DND-41 (cell line): ENCODE measurements around the gene IL1RL2.

Experiments used
- ATAC-seq: fragments of 200-7000 bp; cut with Tn5 transposase; 3 replicates; pipeline ENCODE4 v1.9.1; 2021; ENCODE audit warnings: low read depth; ENCODE audit not compliant: insufficient read depth
- DNase-seq: peaks from one replicate; pipeline ENCODE4 v3.0.0-alpha.2; 2020
- H2AFZ ChIP-seq: 2 replicates; pipeline ENCODE4 v1.6.0; 2012; ENCODE audit warnings: low read depth, low read length
- H3K27ac ChIP-seq: 2 replicates; pipeline ENCODE4 v1.5.1; 2012; ENCODE audit warnings: low read length, inconsistent platforms
- H3K27me3 ChIP-seq: fragments of 200-600 bp; sonication (generic); 2 replicates; pipeline ENCODE4 v1.6.0; 2012; ENCODE audit warnings: low read length, mild to moderate bottlenecking, inconsistent platforms; ENCODE audit not compliant: insufficient read depth, poor library complexity
- H3K36me3 ChIP-seq: 2 replicates; pipeline ENCODE4 v1.5.1; 2012; ENCODE audit warnings: low read length, inconsistent platforms; ENCODE audit not compliant: insufficient read depth
- H3K4me1 ChIP-seq: 2 replicates; pipeline ENCODE4 v1.5.1; 2012; ENCODE audit warnings: mild to moderate bottlenecking, low read length; ENCODE audit not compliant: insufficient read depth
- H3K4me2 ChIP-seq: 2 replicates; pipeline ENCODE4 v1.6.0; 2012; ENCODE audit warnings: mild to moderate bottlenecking, moderate library complexity, low read length, inconsistent platforms; ENCODE audit not compliant: insufficient read depth
- H3K4me3 ChIP-seq, 2 experiments: fragments of 200-600 bp in 1 of 2; shearing (Covaris generic) in 1 of 2; 2 replicates each; pipeline ENCODE4 v1.5.1; 2012 to 2016; ENCODE audit warnings: inconsistent platforms in 2 of 2, low read length in 2 of 2, mild to moderate bottlenecking in 2 of 2, low read depth in 1 of 2, moderate library complexity in 1 of 2
- H3K79me2 ChIP-seq: 2 replicates; pipeline ENCODE4 v1.6.0; 2012; ENCODE audit warnings: low read length, inconsistent platforms; ENCODE audit not compliant: insufficient read depth
- H3K9ac ChIP-seq: 2 replicates; pipeline ENCODE4 v1.6.0; 2012; ENCODE audit warnings: low read depth, mild to moderate bottlenecking, inconsistent platforms, low read length, moderate library complexity
- H3K9me3 ChIP-seq: 2 replicates; pipeline ENCODE4 v1.5.1; 2012; ENCODE audit warnings: low read length, moderate library complexity, mild to moderate bottlenecking, inconsistent platforms; ENCODE audit not compliant: insufficient read depth, severe bottlenecking
- H4K20me1 ChIP-seq: 2 replicates; pipeline ENCODE4 v1.6.0; 2012; ENCODE audit warnings: low read length; ENCODE audit not compliant: insufficient read depth
- EZH2 ChIP-seq: IDR thresholded peaks from 3 replicates; pipeline ENCODE4 v1.6.1; 2012; ENCODE audit warnings: borderline replicate concordance, low read depth, mild to moderate bottlenecking, moderate library complexity, low read length, inconsistent platforms; ENCODE audit not compliant: severe bottlenecking
- TF ChIP-seq, protein P1 (sequence below): IDR thresholded peaks from 2 replicates; pipeline ENCODE4 v1.5.1; 2012; ENCODE audit warnings: borderline replicate concordance, low read length, moderate library complexity, mild to moderate bottlenecking; ENCODE audit not compliant: poor library complexity, severe bottlenecking; ENCODE audit errors: extremely low read depth

The IL1RL2 gene

DNA sequence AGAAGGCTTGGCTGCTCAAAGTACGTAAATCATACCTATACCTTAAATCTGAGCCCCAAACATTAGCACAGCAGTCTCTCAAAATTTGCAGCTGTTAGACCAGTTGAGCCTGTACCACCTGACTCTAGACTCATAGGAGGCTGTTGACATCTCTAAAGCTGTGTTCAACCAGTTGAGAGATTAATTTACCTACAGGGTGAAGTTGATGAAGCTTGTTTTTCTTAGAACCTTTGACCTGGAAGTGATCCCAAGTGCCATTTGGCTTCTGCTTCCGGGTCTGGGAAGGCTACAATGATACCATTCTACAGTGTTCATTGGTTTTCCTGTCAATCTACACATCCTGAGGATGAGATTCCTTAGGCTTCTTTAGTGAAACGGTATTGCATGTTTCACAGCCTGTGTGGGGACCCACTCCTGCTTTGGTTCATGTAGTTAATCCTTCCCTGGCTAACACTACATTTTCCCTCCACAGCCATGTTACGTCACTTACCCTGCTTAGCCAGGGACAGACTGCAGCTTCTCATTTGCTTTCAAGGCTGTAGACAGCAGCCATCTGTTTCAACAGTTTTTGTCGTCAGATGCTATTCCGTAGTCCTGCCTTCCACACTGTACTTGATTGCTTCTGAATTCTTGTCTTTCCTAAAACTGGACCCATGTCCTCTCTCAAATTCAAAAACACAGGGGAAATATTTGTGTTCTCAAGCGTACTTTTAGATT is 4.7 kb upstream of the IL1RL2 start:
- no peak overlapping the region for H2AFZ ChIP-seq
- no peaks in the 10 kb centered on the region for H4K20me1 ChIP-seq
- H3K9ac ChIP-seq, result no peak overlapping the region
- no peaks in the 10 kb centered on the region for H3K36me3 ChIP-seq
- H3K27me3 ChIP-seq, result peaks cover 13% of the 10 kb centered on the region
- H3K4me1 ChIP-seq, result no peaks in the 10 kb centered on the region
- H3K9me3 ChIP-seq, result no peaks in the 10 kb centered on the region
- ATAC-seq (no peak), DNase-seq (no peak)
- no peak overlapping the region for H3K4me2 ChIP-seq
- H3K79me2 ChIP-seq, result no peaks in the 10 kb centered on the region
- no peak overlapping the region for H3K27ac ChIP-seq
- no peak overlapping the region for H3K4me3 ChIP-seq
- TF ChIP-seq, protein P1, sequence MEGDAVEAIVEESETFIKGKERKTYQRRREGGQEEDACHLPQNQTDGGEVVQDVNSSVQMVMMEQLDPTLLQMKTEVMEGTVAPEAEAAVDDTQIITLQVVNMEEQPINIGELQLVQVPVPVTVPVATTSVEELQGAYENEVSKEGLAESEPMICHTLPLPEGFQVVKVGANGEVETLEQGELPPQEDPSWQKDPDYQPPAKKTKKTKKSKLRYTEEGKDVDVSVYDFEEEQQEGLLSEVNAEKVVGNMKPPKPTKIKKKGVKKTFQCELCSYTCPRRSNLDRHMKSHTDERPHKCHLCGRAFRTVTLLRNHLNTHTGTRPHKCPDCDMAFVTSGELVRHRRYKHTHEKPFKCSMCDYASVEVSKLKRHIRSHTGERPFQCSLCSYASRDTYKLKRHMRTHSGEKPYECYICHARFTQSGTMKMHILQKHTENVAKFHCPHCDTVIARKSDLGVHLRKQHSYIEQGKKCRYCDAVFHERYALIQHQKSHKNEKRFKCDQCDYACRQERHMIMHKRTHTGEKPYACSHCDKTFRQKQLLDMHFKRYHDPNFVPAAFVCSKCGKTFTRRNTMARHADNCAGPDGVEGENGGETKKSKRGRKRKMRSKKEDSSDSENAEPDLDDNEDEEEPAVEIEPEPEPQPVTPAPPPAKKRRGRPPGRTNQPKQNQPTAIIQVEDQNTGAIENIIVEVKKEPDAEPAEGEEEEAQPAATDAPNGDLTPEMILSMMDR, result no peak
- no peak for TF ChIP-seq EZH2

DNA sequence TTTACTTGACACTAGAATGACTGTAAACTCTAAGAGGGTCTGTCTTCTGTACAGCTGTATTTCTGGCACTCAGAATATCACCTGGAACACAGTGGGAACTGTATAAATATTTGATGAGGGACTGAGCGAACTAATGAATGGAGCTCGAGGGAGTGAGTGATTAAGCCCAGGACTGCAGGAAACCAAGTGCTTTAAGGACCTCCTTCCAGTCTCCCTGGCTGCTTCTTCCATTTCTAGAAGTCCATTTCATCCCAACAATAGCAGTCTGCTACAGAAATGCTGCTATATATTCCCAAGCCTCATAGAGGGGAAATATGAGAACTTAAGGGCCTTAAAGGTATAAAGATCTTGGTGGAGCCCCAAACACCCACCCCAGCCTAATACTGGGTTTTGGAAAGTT is 2.8 kb upstream of the IL1RL2 start:
- no peaks in the 10 kb centered on the region for H4K20me1 ChIP-seq
- no peak for TF ChIP-seq EZH2
- TF ChIP-seq, protein P1, result no peak
- H3K9ac ChIP-seq, result no peak overlapping the region
- no peaks in the 10 kb centered on the region for H3K36me3 ChIP-seq
- H3K27ac ChIP-seq, result no peak overlapping the region
- H3K4me2 ChIP-seq, result no peak overlapping the region
- H2AFZ ChIP-seq, result no peak overlapping the region
- DNase-seq (no peak), ATAC-seq (no peak)
- no peaks in the 10 kb centered on the region for H3K9me3 ChIP-seq
- H3K4me1 ChIP-seq, result no peaks in the 10 kb centered on the region
- peaks cover 8% of the 10 kb centered on the region for H3K27me3 ChIP-seq
- no peak overlapping the region for H3K4me3 ChIP-seq
- H3K79me2 ChIP-seq, result no peaks in the 10 kb centered on the region

DNA sequence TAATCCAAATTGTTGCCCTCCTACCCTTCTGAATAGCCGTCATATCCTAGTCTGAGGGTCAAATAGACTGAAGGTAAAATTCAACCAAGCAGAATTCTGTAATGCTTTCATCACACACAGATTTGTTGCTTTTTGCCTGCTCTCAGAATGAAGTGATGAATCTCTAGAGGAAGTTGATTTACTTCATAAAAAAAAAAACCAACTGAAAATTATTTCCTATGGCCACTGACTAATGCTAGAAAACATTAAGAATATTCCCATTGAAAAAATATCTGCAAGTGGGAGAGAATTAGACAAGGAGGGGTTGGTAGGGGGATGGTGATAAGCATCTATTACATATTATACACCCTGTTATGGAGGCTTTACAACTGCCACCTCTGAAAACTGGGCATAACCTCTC is 2.3 kb upstream of the IL1RL2 start:
- no peak overlapping the region for H2AFZ ChIP-seq
- no peak for DNase-seq
- no peaks in the 10 kb centered on the region for H3K9me3 ChIP-seq
- H3K4me3 ChIP-seq, result no peak overlapping the region
- no peak overlapping the region for H3K9ac ChIP-seq
- H3K4me1 ChIP-seq, result no peaks in the 10 kb centered on the region
- peaks cover 8% of the 10 kb centered on the region for H3K27me3 ChIP-seq
- no peaks in the 10 kb centered on the region for H3K79me2 ChIP-seq
- H4K20me1 ChIP-seq, result no peaks in the 10 kb centered on the region
- TF ChIP-seq, protein P1, result no peak
- no peak for TF ChIP-seq EZH2
- H3K36me3 ChIP-seq, result no peaks in the 10 kb centered on the region
- H3K27ac ChIP-seq, result no peak overlapping the region
- ATAC-seq, result no peak
- no peak overlapping the region for H3K4me2 ChIP-seq

DNA sequence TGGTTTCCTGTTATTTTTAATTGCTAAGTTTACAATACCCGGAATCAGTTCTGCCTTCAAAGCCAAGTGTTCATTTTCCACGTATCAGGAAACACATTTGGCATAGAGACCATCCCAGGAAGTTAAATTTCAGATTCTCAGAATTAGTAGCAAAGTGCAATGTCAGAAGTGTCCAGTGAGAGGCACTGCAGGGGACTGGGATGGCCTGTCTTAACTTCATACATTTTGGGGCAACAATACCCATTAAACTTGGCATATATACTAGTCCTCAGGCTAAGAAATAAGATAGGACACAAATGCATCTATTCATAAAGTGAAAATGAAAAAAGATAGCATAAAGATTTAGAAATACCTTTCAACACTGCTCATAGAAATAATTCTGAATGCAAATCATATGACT is 1.5 kb upstream of the IL1RL2 start:
- Histone ChIP-seq H3K27me3 (peaks cover 3% of the 10 kb centered on the region), H3K9me3 (no peaks in the 10 kb centered on the region), H2AFZ (no peak overlapping the region), H3K79me2 (no peaks in the 10 kb centered on the region), H3K4me1 (no peaks in the 10 kb centered on the region), H3K4me3 (no peak overlapping the region), H3K9ac (no peak overlapping the region), H3K4me2 (no peak overlapping the region), H3K27ac (no peak overlapping the region), H4K20me1 (no peaks in the 10 kb centered on the region), H3K36me3 (no peaks in the 10 kb centered on the region)
- DNase-seq (no peak), ATAC-seq (no peak)
- no peak for TF ChIP-seq EZH2
- TF ChIP-seq, protein P1, result peak; percentile 44
